Tracheal epithelial cell (primary cell): ENCODE data around the gene FGFR3. TPM values are rescaled to one million over a fixed set of nuclear protein-coding genes. Genes with fewer than 3 reads are reported as not detected.

Source experiments
- total RNA-seq: library from RNA; depleted of rRNA; stranded (reverse); fragments of >200 nt; gene quantifications from 2 replicates; pipeline ENCODE4 v1.2.1, GENCODE V29; 2014

FGFR3 gene
- 55.4 and 118 TPM in 2 replicates for total RNA-seq

DNA sequence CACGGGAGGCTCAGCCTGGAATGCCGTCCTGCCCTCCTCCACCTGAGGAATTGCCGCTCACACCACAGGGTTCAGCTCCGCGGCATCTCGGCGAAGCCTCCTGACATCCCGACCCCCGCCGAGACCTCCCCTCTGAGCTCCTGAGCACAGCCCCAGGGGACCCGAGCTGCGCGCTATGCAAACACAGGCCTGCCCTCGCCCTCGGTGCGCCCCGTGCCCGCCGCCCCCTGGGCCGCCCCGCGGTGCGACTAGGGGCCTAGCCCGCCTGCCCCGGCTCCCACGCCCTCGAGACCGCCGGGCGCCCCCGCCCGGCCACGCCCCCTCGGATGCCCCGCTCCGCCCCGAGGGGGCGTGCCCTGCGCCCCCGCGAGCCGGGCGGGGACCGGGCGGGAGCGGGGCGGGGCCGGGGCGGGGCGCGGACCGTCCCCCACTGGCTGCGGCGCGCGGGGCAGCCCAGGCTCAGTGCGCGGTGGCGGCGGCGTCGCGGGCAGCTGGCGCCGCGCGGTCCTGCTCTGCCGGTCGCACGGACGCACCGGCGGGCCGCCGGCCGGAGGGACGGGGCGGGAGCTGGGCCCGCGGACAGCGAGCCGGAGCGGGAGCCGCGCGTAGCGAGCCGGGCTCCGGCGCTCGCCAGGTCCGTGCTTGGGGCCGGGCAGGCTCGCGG lies at the start of gene FGFR3:
Gene FGFR3 (plus strand): TSS at position 462 of the 664 bp plus-strand sequence. CDS start 642 bp downstream, outside the sequence.

DNA sequence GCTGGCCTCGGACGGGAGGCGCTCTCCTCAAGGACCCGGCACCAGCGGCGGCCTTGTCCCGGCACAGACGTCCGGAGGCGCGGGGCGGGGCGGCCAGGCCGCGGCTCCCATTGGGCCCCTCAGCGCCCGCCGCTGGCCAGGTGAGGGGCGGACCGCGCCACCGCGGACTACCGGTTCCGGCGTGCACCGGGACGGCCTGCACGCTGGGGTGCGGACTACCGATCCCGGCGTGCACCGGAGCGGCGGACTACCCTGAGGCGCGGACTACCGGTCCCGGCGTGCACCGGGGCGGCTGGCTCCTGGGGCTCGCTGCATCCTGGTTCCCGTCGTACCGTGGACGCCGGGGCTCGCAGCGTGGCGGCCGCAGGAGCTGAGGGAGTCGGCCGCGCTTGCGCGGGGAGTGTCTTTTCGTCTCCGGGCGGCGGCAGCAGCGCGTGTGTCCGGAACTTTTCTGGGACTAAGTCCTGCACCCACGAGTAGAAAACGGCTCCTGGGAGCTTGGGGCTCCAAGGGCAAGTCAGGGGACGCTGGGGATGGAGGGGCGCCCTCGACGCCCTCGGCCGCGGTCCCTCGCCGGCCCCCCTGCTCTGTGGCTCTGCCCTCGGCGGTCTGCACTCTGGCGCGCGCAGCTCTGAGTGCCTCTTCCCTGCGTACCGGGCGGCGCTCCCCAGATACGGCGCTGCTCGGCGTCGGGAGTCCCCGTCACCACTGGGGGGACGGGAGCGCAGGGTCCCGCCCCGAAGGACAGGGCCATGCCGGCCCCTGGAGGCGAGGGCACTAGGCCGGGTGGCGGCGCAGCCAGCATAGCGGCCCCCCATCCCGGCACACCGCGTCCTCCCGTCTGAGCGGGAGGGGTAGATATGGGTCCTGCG lies 63.2 kb downstream of the FGFR3 start, which contains the start of gene LETM1:
Gene LETM1 (minus strand): TSS at position 86 of the 872 bp plus-strand sequence. CDS start 206 bp downstream, outside the sequence.

Other genes starting within 250 kb of the FGFR3 start
- gene FAM53A, start 109.0 kb upstream of the FGFR3 start, total RNA-seq, result 1.9 and 3.6 TPM in 2 replicates
- 95.9 and 100 TPM in 2 replicates for gene SLBP, start 81.0 kb upstream of the FGFR3 start, total RNA-seq
- gene TMEM129, start 72.0 kb upstream of the FGFR3 start, total RNA-seq, result 46.9 and 47.7 TPM in 2 replicates
- 0.85 and 4.8 TPM in 2 replicates for gene TACC3, start 71.8 kb upstream of the FGFR3 start, total RNA-seq
- 91.2 and 128 TPM in 2 replicates for gene LETM1, start 62.9 kb downstream of the FGFR3 start, total RNA-seq
- gene NSD2, start 78.1 kb downstream of the FGFR3 start, total RNA-seq, result 36.9 and 43.1 TPM in 2 replicates
- 15.7 and 23.2 TPM in 2 replicates for gene NELFA, start 215.7 kb downstream of the FGFR3 start, total RNA-seq